K562 (cell line): ENCODE data around the gene SETD1B. TPM values are rescaled to one million over a fixed set of nuclear protein-coding genes. Genes with fewer than 3 reads are reported as not detected.

Experiments used
- ATAC-seq: fragments of 200-7000 bp; cut with Tn5 transposase; 3 replicates; pipeline ENCODE4 v1.9.1; 2020; ENCODE audit warnings: moderate library complexity
- BruUV-seq: library from RNA; stranded (reverse); fragments of 400-500 nt; replicated peaks from 2 replicates; lab custom pipeline; 2021; lab: Mats Ljungman, UMichigan
- CTCF ChIA-PET: fragments of 300-600 bp; formaldehyde crosslinking; extraction: SDS; loops from one replicate; lab custom pipeline; 2021; ENCODE audit warnings: low intra/inter-chr PET ratio; lab: Yijun Ruan, JAX
- POLR2A ChIA-PET: fragments of 300-600, 350-650 bp; sonication (Branson Sonifier 250); formaldehyde crosslinking; extraction: SDS; loops from one replicate; lab custom pipeline; 2021; ENCODE audit warnings: antibody characterized with exemption, inconsistent platforms; lab: Yijun Ruan, JAX
- DNase-seq, 4 experiments: peaks; one replicate each; pipeline versions ENCODE4 v3.0.0 to v3.0.0-alpha.2; 2011 to 2018; ENCODE audit warnings: low spot score in 3 of 4, mixed read lengths in 3 of 4; ENCODE audit errors: extremely low read depth in 1 of 4
- FAIRE-seq: peaks from 2 replicates; lab custom pipeline; 2011; peaks lifted over from hg19 to GRCh38; lab: Jason Lieb, UNC
- H2AFZ ChIP-seq: 2 replicates; pipeline ENCODE4 v1.6.0; 2011; ENCODE audit warnings: low read depth, low read length, control low read depth, inconsistent platforms
- H3K27ac ChIP-seq: fragments of 200-600 bp; 3 replicates; pipeline ENCODE4 v1.8.0; 2011; ENCODE audit warnings: low read depth, mild to moderate bottlenecking, control low read depth, inconsistent platforms, low read length, moderate library complexity, mixed read lengths; ENCODE audit errors: extremely low read depth
- H3K27me3 ChIP-seq, 2 experiments: fragments of 300-600 bp in 1 of 2; 2 replicates in 1 of 2; 3 replicates in 1 of 2; pipeline versions ENCODE4 v1.6.0 to v1.8.0; 2011; ENCODE audit warnings: inconsistent platforms in 2 of 2, low read length in 2 of 2, mild to moderate bottlenecking in 1 of 2, mixed read lengths in 1 of 2, moderate library complexity in 1 of 2; ENCODE audit not compliant: control insufficient read depth in 2 of 2, insufficient read depth in 2 of 2
- H3K36me3 ChIP-seq: fragments of 300-600 bp; 3 replicates; pipeline ENCODE4 v1.8.0; 2011; ENCODE audit warnings: mild to moderate bottlenecking, low read length, inconsistent platforms; ENCODE audit not compliant: control insufficient read depth, insufficient read depth
- H3K4me1 ChIP-seq, 2 experiments: fragments of 200-600 bp in 1 of 2; replicated peaks in 1 of 2; 2 replicates in 1 of 2; 3 replicates in 1 of 2; pipeline versions ENCODE4 v1.5.1 to v1.8.0; 2011; ENCODE audit warnings: inconsistent platforms in 2 of 2, low read length in 2 of 2, mild to moderate bottlenecking in 1 of 2, mixed read lengths in 1 of 2, moderate library complexity in 1 of 2; ENCODE audit not compliant: control insufficient read depth in 2 of 2, insufficient read depth in 2 of 2
- H3K4me2 ChIP-seq: 2 replicates; pipeline ENCODE4 v1.6.1; 2011; ENCODE audit warnings: low read length, control low read depth, inconsistent platforms, mixed read lengths; ENCODE audit not compliant: insufficient read depth
- H3K4me3 ChIP-seq: fragments of 200-600 bp; sonication (generic), shearing (Covaris generic); 2 replicates; pipeline ENCODE4 v1.5.1; 2016; ENCODE audit warnings: control low read depth, inconsistent platforms
- H3K79me2 ChIP-seq: fragments of 200-600 bp; 3 replicates; pipeline ENCODE4 v1.8.0; 2011; ENCODE audit warnings: low read length, inconsistent platforms; ENCODE audit not compliant: control insufficient read depth, insufficient read depth
- H3K9ac ChIP-seq, 2 experiments: 2 replicates each; pipeline versions ENCODE4 v1.6.0 to v1.6.1; 2011; ENCODE audit warnings: low read depth in 2 of 2, low read length in 2 of 2, control low read depth in 1 of 2, inconsistent platforms in 1 of 2, mild to moderate bottlenecking in 1 of 2, mixed read lengths in 1 of 2; ENCODE audit not compliant: insufficient read depth in 1 of 2
- H3K9me1 ChIP-seq: one replicate; pipeline ENCODE4 v1.6.0; 2011; ENCODE audit warnings: inconsistent platforms, mild to moderate bottlenecking, low read length, moderate library complexity; ENCODE audit not compliant: control insufficient read depth, insufficient read depth
- H3K9me3 ChIP-seq: replicated peaks from 2 replicates; pipeline ENCODE4 v1.5.1; 2011; ENCODE audit warnings: low read depth, low read length, inconsistent platforms; ENCODE audit not compliant: control insufficient read depth, insufficient read depth
- H4K20me1 ChIP-seq: replicated peaks from 2 replicates; pipeline ENCODE4 v1.6.1; 2011; ENCODE audit warnings: low read length, inconsistent platforms, mixed read lengths; ENCODE audit not compliant: control insufficient read depth, insufficient read depth
- HIVEP1 ChIP-seq: fragments of 250-450 bp; sonication (Bioruptor Pico); IDR thresholded peaks from 2 replicates; pipeline ENCODE4 v1.4.0; 2020; ENCODE audit warnings: mild to moderate bottlenecking
- KLF16 ChIP-seq: IDR thresholded peaks from 2 replicates; pipeline ENCODE4 v1.6.1; 2016; ENCODE audit warnings: antibody characterized with exemption
- NCOA1 ChIP-seq: fragments of 450-650 bp; IDR thresholded peaks from 2 replicates; pipeline ENCODE4 v1.6.1; 2016; ENCODE audit warnings: low read depth
- POLR3A ChIP-seq: IDR thresholded peaks from 2 replicates; pipeline ENCODE4 v1.6.1; 2011; ENCODE audit warnings: borderline replicate concordance, mild to moderate bottlenecking, moderate library complexity; ENCODE audit not compliant: insufficient read length, insufficient read depth; ENCODE audit errors: extremely low read depth
- WGBS: fragments of 100-300 bp; shearing (Covaris generic); methylation state at CpG from one replicate; pipeline ENCODE4 v1.1.6; 2016; ENCODE audit warnings: low coverage, mixed read lengths; ENCODE audit not compliant: insufficient coverage; ENCODE audit errors: missing lambda C conversion rate; 5-methylcytosine and 5-hydroxymethylcytosine counted together
- in situ Hi-C: fragments of 300-500 bp; cut with MboI; formaldehyde crosslinking; loops from 4 replicates; pipeline ENCODE4 v1.15.0; 2018; ENCODE audit warnings: inconsistent platforms, mixed read lengths
- intact Hi-C: fragments of 100-400 bp; cut with micrococcal nuclease; formaldehyde crosslinking; loops from 2 replicates; pipeline ENCODE4 v1.14.2; 2022
- polyA plus RNA-seq, 8 experiments: library from polyadenylated mRNA; depleted of rRNA in 4 of 8; stranded (reverse) in 5 of 8; unstranded in 3 of 8; fragments of >200 nt; fragmentation: Nextera tagmentation in 2 of 8; fragmentation: Illumina TruSeq in 1 of 8; extraction: Ambion mirVana in 2 of 8; extraction: Trizol in 1 of 8; gene quantifications; 2 replicates each; pipeline versions ENCODE4 v1.2.1 to v1.2.3, GENCODE V29; 2011 to 2014; ENCODE audit warnings: inconsistent platforms in 1 of 8, missing spikeins in 1 of 8
- total RNA-seq, 7 experiments: library from RNA; depleted of rRNA in 6 of 7; stranded (reverse); fragments of >200 nt in 6 of 7; fragmentation: Illumina TruSeq in 2 of 7; extraction: Trizol in 2 of 7; gene quantifications; 2 replicates each; pipeline versions ENCODE4 v1.2.1 to v1.2.3, GENCODE V29; 2011 to 2021; ENCODE audit warnings: low replicate concordance in 1 of 7
- TF ChIP-seq, protein P1 (sequence below): sonication (generic); formaldehyde crosslinking; IDR thresholded peaks from 2 replicates; pipeline ENCODE4 v1.8.0; 2022; ENCODE audit warnings: missing genetic modification reagents, mild to moderate bottlenecking, borderline replicate concordance
- TF ChIP-seq, protein P2 (sequence below): IDR thresholded peaks from 2 replicates; pipeline ENCODE4 v1.6.1; 2012; ENCODE audit warnings: low read depth, low read length, improper control_type of control experiment, borderline replicate concordance
- TF ChIP-seq, protein P3 (sequence below): fragments of 450-650 bp; IDR thresholded peaks from 2 replicates; pipeline ENCODE4 v1.6.1; 2016; ENCODE audit warnings: mild to moderate bottlenecking

SETD1B gene
- total and polyA plus RNA-seq, 9 of the 15 experiments (the other 6 are each of a cell fraction or from before 2014, with no cell fraction given): 0.48 to 26.6 (median 2.3) TPM

DNA sequence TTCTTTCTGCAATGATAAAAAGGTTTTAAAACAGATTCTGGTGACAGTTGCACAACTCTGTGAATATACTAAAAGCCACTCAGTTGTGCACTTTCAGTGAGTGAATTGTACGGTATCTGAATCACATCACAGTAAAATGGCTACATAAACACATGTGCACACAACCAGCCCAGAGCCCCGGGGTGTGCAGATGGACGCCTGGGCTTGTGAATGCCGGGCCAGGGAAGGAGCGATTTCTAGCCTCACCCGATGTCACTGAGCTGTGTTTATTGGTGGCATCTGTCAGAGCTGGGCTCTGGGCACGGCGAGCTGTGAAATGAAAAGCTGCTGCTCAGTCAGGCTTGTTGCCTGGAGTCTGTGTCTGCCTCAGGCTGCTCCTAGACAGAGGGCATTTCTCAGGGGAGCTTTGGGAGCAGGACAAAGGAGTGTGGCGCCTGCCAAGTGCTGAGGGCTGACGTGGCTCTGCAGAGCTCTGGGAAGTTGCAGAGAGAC lies 36.2 kb upstream of the SETD1B start:
- Histone ChIP-seq H3K27ac (no peak overlapping the region), H3K9ac (no peak overlapping the region), H3K79me2 (no peaks in the 10 kb centered on the region), H3K9me3 (no peaks in the 10 kb centered on the region), H3K27me3 (no peaks in the 10 kb centered on the region), H4K20me1 (no peaks in the 10 kb centered on the region), H3K36me3 (peaks cover 18% of the 10 kb centered on the region; the same call in 2 of the 3 replicates), H3K4me1 (peaks cover 15 to 36% of the 10 kb centered on the region in 2 experiments; a peak in 4 of 5 replicates), H2AFZ (no peak overlapping the region), H3K9me1 (no peaks in the 10 kb centered on the region), H3K4me3 (no peak overlapping the region), H3K4me2 (no peak overlapping the region)
- BruUV-seq: no TSS peak
- ChIA-PET POLR2A (interaction anchor here (1.1 kb wide), 1 partner anchor 13 kb away, joined by 3 read pairs; no protein-coding TSS in a partner anchor), CTCF (no interaction called here)
- TF ChIP-seq, protein P1, sequence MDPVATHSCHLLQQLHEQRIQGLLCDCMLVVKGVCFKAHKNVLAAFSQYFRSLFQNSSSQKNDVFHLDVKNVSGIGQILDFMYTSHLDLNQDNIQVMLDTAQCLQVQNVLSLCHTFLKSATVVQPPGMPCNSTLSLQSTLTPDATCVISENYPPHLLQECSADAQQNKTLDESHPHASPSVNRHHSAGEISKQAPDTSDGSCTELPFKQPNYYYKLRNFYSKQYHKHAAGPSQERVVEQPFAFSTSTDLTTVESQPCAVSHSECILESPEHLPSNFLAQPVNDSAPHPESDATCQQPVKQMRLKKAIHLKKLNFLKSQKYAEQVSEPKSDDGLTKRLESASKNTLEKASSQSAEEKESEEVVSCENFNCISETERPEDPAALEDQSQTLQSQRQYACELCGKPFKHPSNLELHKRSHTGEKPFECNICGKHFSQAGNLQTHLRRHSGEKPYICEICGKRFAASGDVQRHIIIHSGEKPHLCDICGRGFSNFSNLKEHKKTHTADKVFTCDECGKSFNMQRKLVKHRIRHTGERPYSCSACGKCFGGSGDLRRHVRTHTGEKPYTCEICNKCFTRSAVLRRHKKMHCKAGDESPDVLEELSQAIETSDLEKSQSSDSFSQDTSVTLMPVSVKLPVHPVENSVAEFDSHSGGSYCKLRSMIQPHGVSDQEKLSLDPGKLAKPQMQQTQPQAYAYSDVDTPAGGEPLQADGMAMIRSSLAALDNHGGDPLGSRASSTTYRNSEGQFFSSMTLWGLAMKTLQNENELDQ: no peak
- no peak for TF ChIP-seq NCOA1
- no peak for TF ChIP-seq HIVEP1
- TF ChIP-seq, protein P2, sequence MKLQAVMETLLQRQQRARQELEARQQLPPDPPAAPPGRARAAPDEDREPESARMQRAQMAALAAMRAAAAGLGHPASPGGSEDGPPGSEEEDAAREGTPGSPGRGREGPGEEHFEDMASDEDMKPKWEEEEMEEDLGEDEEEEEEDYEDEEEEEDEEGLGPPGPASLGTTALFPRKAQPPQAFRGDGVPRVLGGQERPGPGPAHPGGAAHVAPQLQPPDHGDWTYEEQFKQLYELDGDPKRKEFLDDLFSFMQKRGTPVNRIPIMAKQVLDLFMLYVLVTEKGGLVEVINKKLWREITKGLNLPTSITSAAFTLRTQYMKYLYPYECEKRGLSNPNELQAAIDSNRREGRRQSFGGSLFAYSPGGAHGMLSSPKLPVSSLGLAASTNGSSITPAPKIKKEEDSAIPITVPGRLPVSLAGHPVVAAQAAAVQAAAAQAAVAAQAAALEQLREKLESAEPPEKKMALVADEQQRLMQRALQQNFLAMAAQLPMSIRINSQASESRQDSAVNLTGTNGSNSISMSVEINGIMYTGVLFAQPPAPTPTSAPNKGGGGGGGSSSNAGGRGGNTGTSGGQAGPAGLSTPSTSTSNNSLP: no peak
- no peak for TF ChIP-seq KLF16
- TF ChIP-seq, protein P3, sequence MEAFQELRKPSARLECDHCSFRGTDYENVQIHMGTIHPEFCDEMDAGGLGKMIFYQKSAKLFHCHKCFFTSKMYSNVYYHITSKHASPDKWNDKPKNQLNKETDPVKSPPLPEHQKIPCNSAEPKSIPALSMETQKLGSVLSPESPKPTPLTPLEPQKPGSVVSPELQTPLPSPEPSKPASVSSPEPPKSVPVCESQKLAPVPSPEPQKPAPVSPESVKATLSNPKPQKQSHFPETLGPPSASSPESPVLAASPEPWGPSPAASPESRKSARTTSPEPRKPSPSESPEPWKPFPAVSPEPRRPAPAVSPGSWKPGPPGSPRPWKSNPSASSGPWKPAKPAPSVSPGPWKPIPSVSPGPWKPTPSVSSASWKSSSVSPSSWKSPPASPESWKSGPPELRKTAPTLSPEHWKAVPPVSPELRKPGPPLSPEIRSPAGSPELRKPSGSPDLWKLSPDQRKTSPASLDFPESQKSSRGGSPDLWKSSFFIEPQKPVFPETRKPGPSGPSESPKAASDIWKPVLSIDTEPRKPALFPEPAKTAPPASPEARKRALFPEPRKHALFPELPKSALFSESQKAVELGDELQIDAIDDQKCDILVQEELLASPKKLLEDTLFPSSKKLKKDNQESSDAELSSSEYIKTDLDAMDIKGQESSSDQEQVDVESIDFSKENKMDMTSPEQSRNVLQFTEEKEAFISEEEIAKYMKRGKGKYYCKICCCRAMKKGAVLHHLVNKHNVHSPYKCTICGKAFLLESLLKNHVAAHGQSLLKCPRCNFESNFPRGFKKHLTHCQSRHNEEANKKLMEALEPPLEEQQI: no peak
- TF ChIP-seq POLR3A: no peak
- no peak for FAIRE-seq
- 74% methylated on average over 10 of the region's 10 CpGs for WGBS
- intact Hi-C loops (no loop called here), in situ Hi-C loops (loop anchor here (5.0 kb wide), 1 partner anchor 75 kb away; no protein-coding TSS in a partner anchor)
- DNase-seq: no peak
- ATAC-seq: no peak
